ENCODE measurements around the gene ZNF33A. TPM values are rescaled to one million over a fixed set of nuclear protein-coding genes. Genes with fewer than 3 reads are reported as not detected.
"Not testable (repeated sequence)": the region's sequence is repeated elsewhere in the genome, so short reads cannot be mapped to it uniquely, and the experiment has no call there.

ZNF33A gene
- total RNA-seq, 1 experiment from 2014 or later: 6.4 TPM

GRCh38 chr10:38045129-38045528 lies 34.7 kb downstream of the ZNF33A start:
- no peak for DNase-seq (ENCODE audit: low read depth)

- DNase-seq (ENCODE audit: low read depth): no peak
Measured at GRCh38 chr10:38047666-38048065, 37.2 kb downstream of the ZNF33A start.

GRCh38 chr10:38050212-38050611 lies 39.7 kb downstream of the ZNF33A start:
- no peak for DNase-seq (ENCODE audit: low read depth)

GRCh38 chr10:38054361-38054797 lies 43.9 kb downstream of the ZNF33A start:
- DNase-seq (ENCODE audit: low read depth): peak; percentile 26

GRCh38 chr10:38055274-38055894 lies 44.9 kb downstream of the ZNF33A start:
- DNase-seq (ENCODE audit: low read depth): not testable (repeated sequence)

- peak; percentile 72 for DNase-seq (ENCODE audit: low read depth)
Measured at GRCh38 chr10:38069663-38070062, 59.2 kb downstream of the ZNF33A start.

GRCh38 chr10:38070501-38070900 lies 60.0 kb downstream of the ZNF33A start:
- DNase-seq (ENCODE audit: low read depth): no peak

- DNase-seq (ENCODE audit: low read depth): no peak
Measured at GRCh38 chr10:38072552-38072951, 62.1 kb downstream of the ZNF33A start.

- no peak for DNase-seq (ENCODE audit: low read depth)
Measured at GRCh38 chr10:38076687-38077086, 66.2 kb downstream of the ZNF33A start.

GRCh38 chr10:38093318-38093717 lies 82.8 kb downstream of the ZNF33A start:
- not testable (repeated sequence) for DNase-seq (ENCODE audit: low read depth)

- no peak for DNase-seq (ENCODE audit: low read depth)
Measured at GRCh38 chr10:38093816-38094157, 83.3 kb downstream of the ZNF33A start.

- DNase-seq (ENCODE audit: low read depth): peak; percentile 89
Measured at GRCh38 chr10:38094158-38094926, 83.9 kb downstream of the ZNF33A start, which contains the start of gene ZNF37A. ZNF37A (plus strand) TSS chr10:38094337; CDS start chr10:38096618, 2,281 bp downstream.

GRCh38 chr10:38094927-38095574 lies 84.6 kb downstream of the ZNF33A start:
- no peak for DNase-seq (ENCODE audit: low read depth)

- no peak for DNase-seq (ENCODE audit: low read depth)
Measured at GRCh38 chr10:38102880-38103279, 92.4 kb downstream of the ZNF33A start.

GRCh38 chr10:38103756-38104155 lies 93.3 kb downstream of the ZNF33A start:
- DNase-seq (ENCODE audit: low read depth): no peak

- no peak for DNase-seq (ENCODE audit: low read depth)
Measured at GRCh38 chr10:38112159-38112558, 101.7 kb downstream of the ZNF33A start.

Other genes starting within 250 kb of the ZNF33A start
- 3.1 and 5.5 TPM in 2 replicates for gene ZNF248, start 153.1 kb upstream of the ZNF33A start, total RNA-seq (2014; rRNA removed; shearing (Covaris generic))
- 1.7 and 2.1 TPM in 2 replicates for gene ZNF25, start 34.0 kb upstream of the ZNF33A start, total RNA-seq (2014; rRNA removed; shearing (Covaris generic))
- gene ZNF37A, start 83.7 kb downstream of the ZNF33A start, total RNA-seq (2014; rRNA removed; shearing (Covaris generic)): 1.9 and 2.3 TPM in 2 replicates

Measured in M059J (cell line).